Medulla oblongata (tissue), 1 donor: ENCODE data around the gene TOMM20.
A peak's percentile ranks its signal among the peaks of the same experiment; 100 is the strongest.
"Not testable (repeated sequence)": the region's sequence is repeated elsewhere in the genome, so short reads cannot be mapped to it uniquely, and the experiment has no call there.

Experiments
- DNase-seq: peaks from one replicate; pipeline ENCODE4 v3.0.0-alpha.2; 2015; ENCODE audit errors: extremely low spot score

The TOMM20 gene

DNA sequence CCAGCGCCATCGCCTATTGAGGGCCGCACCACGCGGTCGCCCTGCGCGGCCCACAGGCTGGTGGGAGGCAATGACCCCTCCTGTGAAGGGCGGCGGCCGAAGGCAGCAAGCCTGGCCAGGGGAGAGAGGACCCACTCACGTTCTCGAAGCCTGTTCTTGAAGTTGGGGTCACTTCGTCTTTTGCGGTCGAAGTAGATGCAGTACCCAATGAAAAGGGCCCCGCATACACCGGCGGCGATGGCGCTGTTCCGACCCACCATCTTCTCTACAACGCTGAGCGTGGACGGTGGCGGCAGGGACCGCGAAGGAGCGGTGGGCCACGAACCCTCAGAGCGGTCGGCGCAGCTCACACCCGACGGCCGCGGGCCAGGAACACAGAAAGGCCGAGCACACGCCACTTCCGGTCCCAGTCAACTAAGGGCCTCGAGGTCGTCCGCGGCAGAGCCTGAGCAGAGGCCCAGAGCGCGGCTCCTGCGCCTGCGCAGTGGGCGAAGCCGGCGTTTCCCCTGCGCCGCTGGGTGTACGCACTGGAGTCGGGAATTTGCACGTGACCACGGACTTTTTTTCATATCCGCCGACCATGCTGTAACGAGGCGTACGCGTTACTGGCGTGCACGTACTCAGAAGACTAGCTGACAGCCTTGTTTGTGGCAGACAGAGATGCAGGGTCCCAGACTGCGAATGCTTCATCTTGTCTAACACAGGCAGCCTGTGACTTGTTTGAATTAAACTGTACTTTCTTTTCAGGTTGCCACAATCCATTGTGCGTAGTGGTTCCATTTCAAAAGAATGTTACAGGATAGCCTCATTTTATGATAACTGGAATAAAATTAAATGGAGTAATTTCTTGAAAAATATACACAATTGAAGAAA lies at the start of gene TOMM20:
TOMM20 (minus strand) TSS at position 382 of the 873 bp plus-strand sequence; CDS start at position 260, 122 bp downstream.
- DNase-seq, result peak; percentile 98

DNA sequence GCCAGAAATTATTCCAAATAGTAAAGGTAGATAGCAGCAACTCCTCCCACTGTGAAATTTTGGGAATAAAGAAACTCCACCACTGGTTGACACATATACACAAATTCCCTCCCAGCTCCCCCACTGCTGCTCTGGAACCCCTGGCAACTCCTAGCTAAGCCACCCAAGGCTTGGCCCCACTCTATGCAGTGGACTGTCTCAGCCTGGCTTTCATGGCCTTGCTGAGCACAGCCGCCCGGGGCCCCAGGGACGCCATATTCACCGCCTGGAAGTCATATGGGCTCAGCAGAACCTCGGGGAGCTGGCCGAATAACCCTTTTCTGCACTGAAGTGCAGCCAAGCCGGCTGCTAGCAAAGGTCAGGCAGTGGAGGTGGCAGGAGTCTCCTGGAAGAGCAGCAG lies 47.8 kb upstream of the TOMM20 start:
- no peak for DNase-seq

DNA sequence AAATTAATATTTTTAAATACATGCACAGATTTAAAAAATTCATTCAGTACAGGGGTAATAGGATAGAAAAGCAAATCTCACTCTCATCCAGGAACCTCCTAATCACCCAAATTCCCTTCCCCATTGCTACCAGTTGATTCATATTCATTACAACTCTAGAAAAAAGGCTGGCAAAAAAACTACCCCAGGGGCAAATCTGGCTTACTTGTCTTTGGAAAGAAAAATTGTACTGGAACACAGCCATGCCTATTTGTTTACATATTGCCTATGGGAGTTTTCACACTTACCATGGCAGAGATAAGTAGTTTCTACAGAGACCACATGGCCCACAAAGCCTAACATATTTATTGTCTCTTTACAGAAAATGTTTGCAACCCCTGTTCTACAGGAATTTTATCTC lies 41.3 kb upstream of the TOMM20 start:
- no peak for DNase-seq

DNA sequence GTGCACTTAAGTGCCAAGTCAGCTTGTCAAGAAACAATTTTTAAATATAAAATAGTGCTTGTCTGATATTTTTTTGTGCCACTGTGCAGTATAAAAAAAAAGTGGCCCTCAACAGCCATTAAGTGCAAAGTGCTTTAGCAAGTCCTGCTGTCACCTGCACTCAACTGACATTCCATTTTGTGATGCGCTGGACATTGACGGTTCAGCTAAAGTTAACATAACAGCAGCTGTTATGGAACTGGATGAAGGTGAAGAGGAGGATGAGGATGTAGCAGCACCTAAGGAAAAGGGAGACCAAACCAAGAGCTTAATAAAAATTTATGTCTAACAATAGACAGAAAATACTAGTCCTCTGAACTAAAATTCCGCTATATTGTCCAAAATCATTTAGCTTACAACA lies 39.7 kb upstream of the TOMM20 start:
- no peak for DNase-seq

DNA sequence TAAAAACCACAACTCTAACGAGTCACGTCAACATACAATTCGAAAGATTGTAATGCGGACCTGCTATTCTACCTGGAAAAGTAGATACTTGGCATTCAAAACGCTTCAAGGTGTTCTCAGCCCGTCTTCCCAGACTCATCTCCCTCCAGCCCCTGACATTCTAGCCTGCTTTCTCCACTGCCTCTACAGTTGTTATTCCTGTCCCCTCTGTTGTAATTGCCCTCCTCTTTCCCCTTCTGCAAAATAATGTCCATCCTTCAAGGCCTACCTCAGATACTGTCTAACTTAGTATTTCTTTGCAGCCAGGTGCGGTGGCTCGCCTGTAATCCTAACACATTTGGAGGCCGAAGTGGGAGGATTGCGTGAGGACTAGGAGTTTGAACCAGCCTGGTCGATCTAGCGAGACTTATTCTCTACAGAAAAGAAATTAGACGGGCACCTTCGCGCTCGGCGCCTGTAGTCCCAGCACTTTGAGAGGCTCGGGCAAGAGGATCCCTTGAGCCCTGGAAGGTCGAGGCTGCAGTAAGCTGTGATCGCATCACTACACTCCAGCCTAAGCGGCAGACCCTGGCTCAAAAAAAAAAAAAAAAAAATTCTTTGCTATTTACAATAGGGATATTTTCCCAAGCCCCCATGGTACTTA lies 33.2 kb upstream of the TOMM20 start:
- no peak for DNase-seq

DNA sequence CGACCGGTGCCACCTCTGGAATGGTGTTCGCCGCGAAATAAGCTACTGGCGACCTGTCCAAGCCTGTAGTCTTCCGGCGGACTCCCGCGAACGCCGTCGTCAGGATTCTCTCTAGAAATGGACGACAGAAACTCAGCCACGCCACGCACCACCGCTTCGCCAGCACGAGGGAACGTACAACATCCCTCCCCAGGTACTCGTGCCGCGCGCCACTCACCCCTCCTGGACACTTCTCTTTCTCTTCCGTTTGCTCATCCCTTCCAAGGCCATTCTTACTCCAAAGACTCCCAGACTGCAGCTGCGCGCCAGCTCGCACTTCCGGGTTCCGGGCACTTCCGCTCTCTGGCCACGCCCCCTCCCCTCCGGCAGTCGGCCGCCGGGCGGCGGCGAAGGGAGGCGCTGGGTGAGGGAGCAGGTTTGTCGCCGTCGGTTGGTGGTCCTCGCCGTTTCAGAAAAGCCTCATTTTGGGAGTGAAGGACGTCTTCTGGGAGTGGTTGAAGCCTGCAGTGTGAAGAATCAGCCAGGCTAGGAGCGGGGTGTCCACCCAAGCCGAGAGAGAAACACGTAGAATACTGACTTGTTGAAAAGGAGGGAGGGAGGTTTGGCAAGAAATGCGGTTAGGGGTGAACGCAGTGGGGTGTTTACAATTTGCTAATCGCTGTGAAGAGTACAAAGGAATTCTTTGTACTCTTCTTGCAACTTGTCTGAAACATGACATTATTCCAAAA lies 32.5 kb upstream of the TOMM20 start, which contains the start of gene RBM34:
RBM34 (minus strand) TSS at position 294 of the 728 bp plus-strand sequence; CDS start at position 270, 24 bp downstream.
- peak; percentile 96 for DNase-seq

- no peak for DNase-seq
Observed at GRCh38 chr1:235160383-235160956, 31.8 kb upstream of the TOMM20 start.

DNA sequence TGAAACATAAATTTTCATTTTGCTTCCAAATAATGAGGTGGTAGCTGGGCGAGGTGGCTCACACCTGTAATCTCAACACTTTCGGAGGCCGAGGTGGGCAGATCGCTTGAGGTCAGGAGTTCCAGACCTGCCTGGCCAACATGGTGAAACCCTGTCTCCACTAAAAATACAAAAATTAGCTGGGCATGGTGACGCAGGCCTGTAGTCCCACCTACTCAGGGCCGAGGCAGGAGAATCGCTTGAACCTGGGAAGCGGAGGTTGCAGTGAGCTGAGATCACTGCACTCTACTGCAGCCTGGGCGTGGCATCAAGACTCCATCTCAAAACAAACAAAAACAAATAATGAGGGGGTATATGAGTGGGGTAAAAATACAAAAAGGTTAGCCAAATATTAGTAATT lies 31.3 kb upstream of the TOMM20 start:
- DNase-seq, result not testable (repeated sequence)

DNA sequence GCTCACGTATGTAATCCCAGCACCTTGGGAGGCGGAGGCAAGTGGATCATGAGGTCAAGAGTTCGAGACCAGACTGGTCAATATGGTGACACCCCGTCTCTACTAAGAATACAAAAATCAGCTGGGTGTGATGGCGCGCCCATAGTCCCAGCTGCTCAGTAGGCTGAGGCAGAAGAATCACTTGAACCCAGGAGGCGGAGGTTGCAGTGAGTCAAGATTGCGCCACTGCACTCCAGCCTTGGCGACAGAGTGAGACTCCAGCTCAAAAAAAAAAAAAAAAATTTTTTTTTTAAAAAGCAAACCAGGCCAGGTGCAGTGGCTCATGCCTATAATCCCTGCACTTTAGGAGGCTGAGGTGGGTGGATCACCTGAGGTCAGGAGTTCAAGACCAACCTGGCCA lies 30.6 kb upstream of the TOMM20 start:
- DNase-seq, result not testable (repeated sequence)

DNA sequence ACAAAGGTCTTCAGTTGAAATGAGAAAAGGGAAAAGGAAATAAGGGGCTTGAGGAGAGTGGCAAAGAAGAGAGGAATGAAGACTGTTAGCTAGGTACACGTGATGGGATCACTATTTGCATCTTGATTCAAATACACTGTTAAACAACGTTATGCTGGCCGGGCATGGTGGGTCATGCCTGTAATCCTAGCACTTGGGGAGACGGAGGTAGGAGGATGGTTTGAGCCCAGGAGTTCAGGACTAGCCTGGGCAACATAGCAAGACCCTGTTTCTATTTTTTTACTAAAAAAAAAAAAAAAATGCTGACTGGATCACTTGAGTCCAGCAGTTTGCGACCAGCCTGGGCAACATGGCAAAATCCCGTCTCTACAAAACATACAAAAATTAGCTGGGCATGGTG lies 30.0 kb upstream of the TOMM20 start:
- DNase-seq, result no peak

DNA sequence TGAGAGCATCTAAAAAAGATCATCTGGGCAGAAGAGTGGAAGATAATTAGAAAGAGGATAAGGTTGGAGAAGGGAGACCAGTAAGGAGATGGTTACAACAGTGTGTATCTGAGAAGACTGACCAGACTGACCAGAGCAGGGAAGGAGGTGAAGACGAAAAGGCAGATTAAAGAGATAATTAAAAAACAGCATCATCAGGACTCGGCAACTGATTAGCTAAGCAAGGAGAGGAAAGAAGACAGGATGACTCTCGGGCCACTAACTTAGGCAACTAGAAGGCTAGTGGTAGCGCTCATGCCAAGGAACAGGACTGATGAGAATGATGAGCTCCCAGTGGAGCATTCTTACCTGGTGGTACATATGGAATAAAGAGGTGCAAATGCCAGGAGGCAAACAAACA lies 28.5 kb upstream of the TOMM20 start:
- DNase-seq, result no peak

DNA sequence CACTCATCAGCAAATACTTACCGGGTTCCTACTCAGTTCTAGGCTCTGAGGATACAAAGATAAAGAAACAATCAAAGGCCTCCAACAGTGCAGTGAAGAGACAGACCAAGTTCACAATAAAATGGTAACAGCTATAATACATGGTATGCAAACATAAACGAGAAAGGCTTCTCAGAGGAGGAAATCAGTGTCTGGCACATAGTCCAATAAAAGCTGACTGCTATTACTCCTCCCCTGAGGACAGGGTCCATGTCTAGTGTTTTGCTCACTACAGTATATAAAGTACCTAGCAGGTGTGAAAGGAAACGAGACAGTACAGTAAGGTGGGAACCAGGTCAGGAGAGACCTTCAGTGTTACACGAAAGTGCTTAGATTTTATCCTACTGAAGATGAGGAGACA lies 28.1 kb upstream of the TOMM20 start:
- no peak for DNase-seq

- no peak for DNase-seq
Observed at GRCh38 chr1:235156265-235156664, 27.6 kb upstream of the TOMM20 start.

GRCh38 chr1:235152235-235152634 lies 23.6 kb upstream of the TOMM20 start:
- DNase-seq, result no peak

- no peak for DNase-seq
Observed at GRCh38 chr1:235151033-235151432, 22.4 kb upstream of the TOMM20 start.

DNA sequence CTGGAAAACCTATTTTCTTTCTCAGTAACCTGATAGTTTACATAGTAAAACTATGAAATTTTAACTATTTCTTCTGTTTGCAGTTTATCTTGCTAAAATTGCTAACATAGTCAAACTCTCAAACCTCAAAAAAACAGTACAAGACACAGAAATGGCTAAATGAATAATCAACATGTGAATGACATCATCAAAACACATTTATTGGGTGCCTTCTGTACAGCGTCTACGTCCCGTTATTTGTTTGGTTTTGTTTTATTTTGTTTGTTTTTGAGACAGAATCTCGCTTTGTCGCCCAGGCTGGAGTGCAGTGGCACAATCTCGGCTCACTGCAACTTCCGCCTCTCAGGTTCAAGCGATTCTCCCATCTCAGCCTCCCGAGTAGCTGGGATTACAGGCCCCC lies 21.2 kb upstream of the TOMM20 start:
- DNase-seq, result no peak

DNA sequence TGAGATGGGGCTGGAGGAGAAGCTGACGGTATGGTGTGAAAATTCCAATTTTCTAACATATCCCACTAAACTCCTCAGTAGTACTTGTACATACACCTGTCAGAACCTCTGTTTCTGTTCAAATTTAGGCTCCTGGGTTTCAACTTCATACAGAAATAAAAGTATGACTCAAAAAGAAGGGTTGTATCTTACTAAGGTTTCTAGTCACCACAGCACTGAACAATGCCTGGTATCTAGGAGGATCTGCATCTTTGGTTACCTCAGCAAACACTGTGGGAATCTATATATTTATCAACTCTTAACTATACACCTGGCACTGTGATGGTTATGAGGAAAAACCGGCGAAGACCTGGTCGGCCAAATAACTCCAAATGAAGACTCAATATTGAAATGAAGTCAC lies 18.6 kb upstream of the TOMM20 start:
- no peak for DNase-seq

GRCh38 chr1:235145639-235146038 lies 17.0 kb upstream of the TOMM20 start:
- no peak for DNase-seq

GRCh38 chr1:235142991-235143390 lies 14.4 kb upstream of the TOMM20 start:
- no peak for DNase-seq

DNA sequence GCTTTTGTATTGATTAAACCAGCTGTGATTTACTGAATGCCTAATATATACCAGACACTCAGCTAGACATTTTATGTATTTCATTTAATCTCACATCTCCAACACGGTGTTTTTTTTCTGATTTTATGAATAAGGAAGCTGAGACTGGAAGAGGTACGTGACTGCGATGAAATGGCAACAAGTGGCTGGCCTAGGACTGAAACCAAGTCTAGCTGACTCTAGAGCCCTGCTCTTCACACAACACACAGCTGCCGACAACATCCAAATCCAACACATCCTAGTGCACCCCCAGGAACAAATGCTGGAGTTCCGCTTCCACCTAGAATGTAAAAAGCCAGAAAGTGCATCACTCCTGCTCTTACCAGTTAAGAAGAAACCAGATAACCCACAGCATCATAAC lies 10.7 kb upstream of the TOMM20 start:
- DNase-seq, result no peak

DNA sequence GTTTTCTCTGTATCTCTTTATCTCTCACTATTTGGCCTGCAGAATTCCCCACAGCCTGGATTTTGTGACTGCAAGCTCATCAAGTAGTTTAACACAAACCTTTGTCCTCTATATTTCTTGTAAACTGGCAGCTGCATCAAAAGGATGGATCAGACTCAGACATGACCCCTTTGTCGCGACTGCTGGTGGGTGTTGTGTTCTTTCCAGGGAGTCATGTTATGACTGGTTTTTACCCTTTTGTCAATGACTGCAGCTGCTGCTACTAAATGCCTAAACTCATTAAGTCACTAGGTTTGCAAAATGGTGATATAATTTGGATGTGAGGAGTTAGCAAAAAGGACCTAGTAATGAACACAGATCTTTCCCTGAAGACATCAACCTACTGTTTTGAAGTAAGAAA lies 10.2 kb upstream of the TOMM20 start:
- no peak for DNase-seq

DNA sequence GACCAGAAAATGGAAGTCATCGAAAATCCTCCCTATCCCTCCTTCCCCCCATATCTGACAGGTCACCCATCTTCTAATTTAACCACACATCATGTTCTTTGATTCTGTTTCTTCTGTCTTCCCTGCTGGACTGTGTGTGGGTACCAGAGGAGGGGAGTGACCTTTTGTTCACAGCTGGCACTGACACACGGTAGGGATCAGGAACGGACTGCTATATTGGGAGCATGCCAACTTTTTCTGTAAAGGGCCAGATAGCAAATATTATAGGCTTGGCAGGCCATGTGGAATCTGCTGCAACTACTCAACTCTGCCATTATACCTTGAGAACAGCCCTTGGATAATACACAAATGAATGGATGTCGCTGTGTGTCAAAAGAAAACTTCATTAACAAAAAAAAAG lies 7.5 kb upstream of the TOMM20 start:
- no peak for DNase-seq
